ENCODE data around the gene TYW1B. TPM values are rescaled to one million over a fixed set of nuclear protein-coding genes. Genes with fewer than 3 reads are reported as not detected.
"Not testable (repeated sequence)": the region's sequence is repeated elsewhere in the genome, so short reads cannot be mapped to it uniquely, and the experiment has no call there.

The TYW1B gene
- total RNA-seq, 3 donors from 2014 or later: 3.0 to 10.2 (median 7.2) TPM

- intact Hi-C loops (cut with DNase I; ENCODE audit: low total_unique reads): loop anchor here (5.0 kb wide), 1 partner anchor 350 kb away; no protein-coding TSS in a partner anchor
- H3K4me3 ChIP-seq; H3K36me3 ChIP-seq; H3K27me3 ChIP-seq; H3K9me3 ChIP-seq; H3K27ac ChIP-seq; DNase-seq (ENCODE audit: low spot score in 2 of 2); H3K4me1 ChIP-seq: not testable (repeated sequence)
These were observed 21.1 kb downstream of the TYW1B start for GRCh38 chr7:72806851-72807250.

DNA sequence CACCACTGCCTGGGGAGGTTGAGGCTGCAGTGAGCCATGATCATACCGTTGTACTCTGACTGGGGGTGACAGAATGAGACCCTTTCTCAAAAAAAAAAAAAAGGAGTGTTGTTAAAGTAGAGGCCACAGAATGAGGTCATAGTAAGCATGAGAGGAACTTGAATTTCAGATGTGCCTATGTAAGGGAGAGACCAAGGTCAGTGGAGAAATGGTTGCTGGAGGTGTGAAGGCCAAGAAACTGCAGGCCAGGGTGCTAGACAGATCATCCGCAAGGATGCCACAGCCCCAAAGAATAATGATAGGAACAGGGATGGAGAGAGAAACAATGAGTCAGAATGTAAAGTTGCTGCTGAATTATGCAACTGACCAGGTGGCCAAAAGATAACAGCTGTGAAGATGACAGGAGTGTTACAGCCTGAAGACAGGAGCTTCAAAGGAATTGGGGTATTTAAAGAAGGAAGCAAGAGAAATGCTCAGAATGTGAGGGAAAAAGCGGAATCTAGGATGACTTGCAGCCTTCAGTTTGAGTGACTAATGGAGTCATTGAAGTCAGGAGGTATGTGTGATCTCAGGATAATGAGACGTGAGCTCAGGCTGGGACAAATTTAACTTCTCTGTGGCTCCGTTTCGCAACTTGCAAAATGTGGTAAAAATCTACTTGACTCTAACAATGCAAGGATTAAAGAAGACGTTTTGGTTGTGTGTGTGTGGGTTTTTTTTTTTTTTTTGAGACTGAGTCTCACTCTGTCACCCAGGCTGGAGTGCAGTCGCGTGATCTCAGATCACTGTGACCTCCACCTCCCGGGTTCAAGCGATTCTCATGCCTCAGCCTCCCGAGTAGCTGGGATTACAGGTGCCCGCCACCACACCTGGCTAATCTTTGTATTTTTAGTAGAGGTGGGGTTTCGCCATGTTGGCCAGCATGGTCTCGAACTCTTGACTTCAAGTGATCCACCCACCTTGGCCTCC, 22.2 kb downstream of the TYW1B start:
- Histone ChIP-seq H3K4me3 (no peak overlapping the region), H3K27ac (no peak overlapping the region), H3K4me1 (no peaks in the 10 kb centered on the region), H3K27me3 (no peaks in the 10 kb centered on the region), H3K36me3 (no peaks in the 10 kb centered on the region), H3K9me3 (no peaks in the 10 kb centered on the region)
- DNase-seq (ENCODE audit: low spot score in 2 of 2): no peak
- intact Hi-C loops (cut with DNase I; ENCODE audit: low total_unique reads): loop anchor here (5.0 kb wide), 1 partner anchor 349 kb away; no protein-coding TSS in a partner anchor
- TF ChIP-seq, protein P1, sequence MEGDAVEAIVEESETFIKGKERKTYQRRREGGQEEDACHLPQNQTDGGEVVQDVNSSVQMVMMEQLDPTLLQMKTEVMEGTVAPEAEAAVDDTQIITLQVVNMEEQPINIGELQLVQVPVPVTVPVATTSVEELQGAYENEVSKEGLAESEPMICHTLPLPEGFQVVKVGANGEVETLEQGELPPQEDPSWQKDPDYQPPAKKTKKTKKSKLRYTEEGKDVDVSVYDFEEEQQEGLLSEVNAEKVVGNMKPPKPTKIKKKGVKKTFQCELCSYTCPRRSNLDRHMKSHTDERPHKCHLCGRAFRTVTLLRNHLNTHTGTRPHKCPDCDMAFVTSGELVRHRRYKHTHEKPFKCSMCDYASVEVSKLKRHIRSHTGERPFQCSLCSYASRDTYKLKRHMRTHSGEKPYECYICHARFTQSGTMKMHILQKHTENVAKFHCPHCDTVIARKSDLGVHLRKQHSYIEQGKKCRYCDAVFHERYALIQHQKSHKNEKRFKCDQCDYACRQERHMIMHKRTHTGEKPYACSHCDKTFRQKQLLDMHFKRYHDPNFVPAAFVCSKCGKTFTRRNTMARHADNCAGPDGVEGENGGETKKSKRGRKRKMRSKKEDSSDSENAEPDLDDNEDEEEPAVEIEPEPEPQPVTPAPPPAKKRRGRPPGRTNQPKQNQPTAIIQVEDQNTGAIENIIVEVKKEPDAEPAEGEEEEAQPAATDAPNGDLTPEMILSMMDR (IDR thresholded peaks at IDR 0.05): no peak
- TF ChIP-seq POLR2AphosphoS5 (IDR thresholded peaks at IDR 0.05) (no peak), POLR2A (IDR thresholded peaks at IDR 0.05) (no peak)

DNA sequence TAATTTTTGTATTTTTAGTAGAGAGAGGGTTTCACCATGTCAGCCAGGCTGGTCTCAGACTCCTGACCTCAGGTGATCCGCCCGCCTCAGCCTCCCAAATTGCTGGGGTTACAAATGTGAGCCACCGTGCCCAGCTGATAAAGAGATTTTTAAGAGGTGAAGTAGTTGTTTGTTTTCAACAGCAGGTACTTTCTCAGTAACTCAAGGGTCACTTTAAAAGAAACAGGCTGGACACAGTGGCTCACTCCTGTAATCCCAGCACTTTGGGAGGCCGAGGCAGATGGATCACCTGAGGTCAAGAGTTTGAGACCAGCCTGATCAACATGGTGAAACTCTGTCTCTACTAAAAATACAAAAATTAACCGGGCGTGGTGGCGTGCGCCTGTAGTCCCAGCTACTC, 24.2 kb downstream of the TYW1B start:
- H3K4me1 ChIP-seq; H3K4me3 ChIP-seq; H3K9me3 ChIP-seq; H3K27me3 ChIP-seq; intact Hi-C loops (cut with DNase I; ENCODE audit: low total_unique reads); H3K27ac ChIP-seq; DNase-seq (ENCODE audit: low spot score in 2 of 2); H3K36me3 ChIP-seq: not testable (repeated sequence)

GRCh38 chr7:72801564-72801963, 26.4 kb downstream of the TYW1B start:
- DNase-seq (ENCODE audit: low spot score in 2 of 2); H3K27ac ChIP-seq; H3K4me1 ChIP-seq; H3K36me3 ChIP-seq; intact Hi-C loops (cut with DNase I; ENCODE audit: low total_unique reads); H3K27me3 ChIP-seq; H3K4me3 ChIP-seq; H3K9me3 ChIP-seq: not testable (repeated sequence)

DNA sequence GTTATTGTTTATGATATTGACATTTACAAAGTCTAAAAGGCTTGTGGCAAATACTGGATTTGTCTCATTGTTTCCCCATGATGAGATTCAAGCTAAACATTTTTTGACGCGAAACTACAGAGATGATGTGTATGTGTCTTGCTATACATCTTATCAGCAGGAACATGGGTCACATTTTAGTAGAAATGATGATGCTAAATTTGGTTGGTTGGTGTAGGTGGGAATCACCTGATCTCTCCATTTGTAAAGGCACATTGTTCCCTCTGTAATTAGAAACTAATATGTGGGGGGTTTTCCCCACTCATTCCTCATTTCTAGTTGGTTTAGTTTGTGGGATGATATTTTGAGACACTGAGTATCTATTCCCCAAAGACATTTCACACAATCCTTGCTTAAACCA, 32.6 kb downstream of the TYW1B start:
- H3K27me3 ChIP-seq; H3K36me3 ChIP-seq; DNase-seq (ENCODE audit: low spot score in 2 of 2); intact Hi-C loops (cut with DNase I; ENCODE audit: low total_unique reads); H3K27ac ChIP-seq; H3K4me3 ChIP-seq; H3K4me1 ChIP-seq; H3K9me3 ChIP-seq: not testable (repeated sequence)

DNA sequence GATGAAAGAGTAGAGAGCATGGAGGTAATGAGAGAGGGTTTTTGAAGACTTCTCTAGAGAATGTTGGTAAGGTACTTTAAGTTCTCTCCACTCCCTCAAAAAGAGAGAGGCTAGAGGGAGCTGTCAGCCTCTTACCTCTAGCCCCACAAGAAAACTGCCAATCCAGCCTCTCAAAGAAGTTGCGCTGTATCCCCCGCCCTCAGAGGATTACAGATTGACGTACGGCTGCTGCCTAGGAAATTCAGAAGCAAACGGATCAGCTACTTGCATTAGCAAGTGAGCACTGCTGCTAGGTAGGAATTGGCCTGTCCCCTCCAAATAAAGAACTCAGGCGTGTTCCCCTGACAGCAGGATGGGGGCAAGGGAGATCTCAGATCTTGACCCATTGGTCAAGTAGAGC, 34.2 kb downstream of the TYW1B start:
- intact Hi-C loops (cut with DNase I; ENCODE audit: low total_unique reads): no loop called here
- Histone ChIP-seq H3K27me3 (no peaks in the 10 kb centered on the region), H3K27ac (no peak overlapping the region), H3K36me3 (no peaks in the 10 kb centered on the region), H3K4me3 (no peak overlapping the region), H3K9me3 (no peaks in the 10 kb centered on the region), H3K4me1 (no peaks in the 10 kb centered on the region)
- TF ChIP-seq POLR2AphosphoS5 (IDR thresholded peaks at IDR 0.05): no peak
- TF ChIP-seq, protein P1 (IDR thresholded peaks at IDR 0.05): no peak
- DNase-seq (ENCODE audit: low spot score in 2 of 2): no peak

DNA sequence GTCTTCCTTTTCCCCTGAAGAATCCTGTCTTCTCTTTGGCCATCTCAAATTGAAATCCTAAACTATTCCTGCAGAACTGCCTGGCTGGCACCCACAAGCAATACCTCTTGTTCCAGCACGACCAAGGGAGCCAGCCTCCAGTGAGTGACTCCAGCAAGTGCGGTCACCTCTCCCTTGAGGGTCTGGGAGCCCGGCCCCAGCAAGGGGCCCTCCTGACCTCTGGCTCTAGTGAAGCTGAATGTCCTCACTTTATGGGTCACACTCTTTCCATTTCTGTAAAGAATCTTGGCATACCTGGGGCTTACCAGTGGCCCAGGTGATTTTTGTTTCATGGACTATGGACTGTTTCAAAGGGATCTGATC, 37.3 kb downstream of the TYW1B start:
- H3K27ac ChIP-seq; DNase-seq (ENCODE audit: low spot score in 2 of 2); H3K27me3 ChIP-seq; intact Hi-C loops (cut with DNase I; ENCODE audit: low total_unique reads); H3K9me3 ChIP-seq; H3K4me1 ChIP-seq; H3K4me3 ChIP-seq; H3K36me3 ChIP-seq: not testable (repeated sequence)

DNA sequence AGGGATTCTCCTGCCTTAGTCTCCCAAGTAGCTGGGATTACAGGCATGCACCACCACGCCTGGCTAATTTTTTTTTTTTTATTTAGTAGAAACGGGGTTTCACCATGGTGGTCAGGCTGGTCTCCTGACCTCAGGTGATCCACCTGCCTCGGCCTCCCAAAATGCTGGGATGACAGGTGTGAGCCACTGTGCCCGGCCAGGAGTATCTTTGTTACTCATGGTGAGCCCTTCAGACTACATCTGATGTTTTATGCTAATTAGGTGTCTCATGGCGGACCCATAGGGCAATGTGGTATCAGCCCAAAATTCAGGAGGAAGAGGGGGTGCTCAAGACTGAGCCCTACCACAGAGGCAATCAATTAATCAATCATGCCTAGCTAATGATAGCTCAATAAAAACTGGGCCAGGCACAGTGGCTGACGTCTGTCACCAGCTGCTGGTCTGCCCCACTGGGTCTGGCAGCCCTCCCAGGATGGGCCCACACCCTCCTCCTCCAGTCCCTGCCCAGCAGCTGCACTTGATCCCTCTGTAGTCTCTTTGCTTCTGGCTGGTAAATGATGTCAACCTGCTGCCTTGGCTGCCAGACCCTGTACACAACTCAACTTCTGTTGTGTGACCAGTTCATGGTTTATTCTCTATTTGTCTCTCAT, 37.8 kb downstream of the TYW1B start:
- H3K9me3 ChIP-seq; H3K27ac ChIP-seq; H3K4me3 ChIP-seq; H3K4me1 ChIP-seq; H3K36me3 ChIP-seq; intact Hi-C loops (cut with DNase I; ENCODE audit: low total_unique reads); H3K27me3 ChIP-seq; DNase-seq (ENCODE audit: low spot score in 2 of 2): not testable (repeated sequence)

All from breast epithelium (tissue), 4 donors.